HG03095 (cell line): Measurements from ENCODE around the gene LAMA2.

Experiments used
- ATAC-seq: cut with Tn5 transposase; IDR thresholded peaks from one replicate; pipeline ENCODE4 v1.9.1; 2021; ENCODE audit warnings: moderate library complexity; ENCODE audit not compliant: unreplicated experiment

Gene LAMA2

DNA sequence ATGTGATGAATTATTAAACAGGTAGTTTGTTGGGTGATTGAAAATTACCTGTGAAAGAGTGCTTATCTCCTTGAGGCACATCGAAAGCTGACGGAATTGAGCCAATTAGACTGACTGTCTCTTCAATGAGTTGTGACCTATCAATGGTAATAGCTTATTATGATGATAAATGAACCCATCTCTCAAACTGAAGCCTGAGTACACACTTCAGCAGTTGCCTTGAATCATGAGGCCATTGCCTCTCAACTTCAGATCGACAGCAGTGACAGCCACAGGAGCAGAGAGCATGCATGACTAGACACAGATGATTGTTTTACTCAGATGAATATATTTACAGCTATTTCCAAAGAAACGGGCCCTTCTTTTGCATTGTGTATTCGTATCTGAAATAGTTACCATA lies 323.9 kb downstream of the LAMA2 start:
- no peak for ATAC-seq

DNA sequence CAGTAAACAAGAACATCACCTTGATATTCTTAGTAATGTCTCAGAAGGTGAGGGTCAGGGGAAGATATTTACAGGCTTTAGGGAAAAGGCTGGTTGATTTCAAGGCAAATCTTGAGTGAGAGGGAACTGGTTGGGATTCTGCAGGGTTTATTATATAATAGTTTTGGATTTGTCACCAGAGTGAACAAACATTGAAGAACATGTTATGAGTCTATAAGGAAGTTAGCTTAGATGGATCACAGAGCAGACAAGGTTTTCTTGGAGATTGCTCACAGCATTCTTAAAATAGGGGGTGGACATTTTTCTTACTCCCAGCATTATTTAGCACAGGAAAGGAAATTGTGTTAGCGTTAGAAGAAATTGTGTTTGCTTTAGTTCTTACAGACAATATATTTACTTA lies 324.9 kb downstream of the LAMA2 start:
- ATAC-seq = no peak

DNA sequence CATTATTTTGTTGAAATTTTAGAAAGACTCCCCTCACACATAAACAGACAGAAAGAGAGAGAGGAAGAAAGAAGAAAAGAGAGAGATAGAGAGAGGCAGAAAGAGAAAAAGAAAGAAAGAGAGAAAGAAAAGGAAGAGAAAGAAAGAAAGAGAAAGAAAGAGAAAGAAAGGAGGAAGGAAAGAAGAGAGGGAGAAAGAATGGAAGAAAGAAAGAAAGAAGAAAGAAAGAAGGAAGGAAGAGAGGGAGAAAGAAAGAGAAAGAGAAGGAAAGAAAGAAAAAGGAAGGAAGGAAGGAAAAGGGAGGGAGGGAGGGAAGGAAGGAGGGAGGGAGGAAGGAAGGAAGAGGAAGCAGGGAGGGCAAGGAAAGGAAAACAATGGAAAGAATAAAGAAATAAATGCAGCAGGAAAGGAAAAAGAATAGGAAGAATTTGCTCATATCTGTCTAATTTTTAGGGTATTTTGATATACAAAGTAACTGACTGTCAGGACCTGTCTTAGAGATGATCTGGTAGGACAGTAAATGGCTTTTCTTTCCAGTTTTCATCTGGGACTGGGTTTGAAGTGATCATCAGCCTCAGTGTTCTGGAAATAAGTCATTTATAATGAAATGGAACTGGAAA lies 325.6 kb downstream of the LAMA2 start:
- ATAC-seq = no peak

DNA sequence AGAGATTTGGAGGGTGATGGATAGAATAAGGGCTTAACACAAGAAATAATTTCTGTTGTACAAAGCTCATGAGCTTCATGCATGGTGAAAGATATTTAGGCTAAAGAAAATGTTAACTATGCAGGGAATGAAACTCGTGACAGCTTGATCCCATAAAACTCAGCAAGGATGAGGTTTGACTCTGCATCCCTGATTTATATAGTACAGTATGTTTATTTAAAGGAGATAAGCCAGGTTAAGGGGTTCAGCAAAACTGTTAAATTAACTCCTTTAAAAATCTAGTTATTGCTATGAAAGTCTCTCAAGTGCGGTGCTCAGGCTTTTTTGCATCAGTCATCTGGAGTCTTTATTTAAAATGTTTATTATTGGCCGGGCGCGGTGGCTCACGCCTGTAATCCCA lies 326.4 kb downstream of the LAMA2 start:
- no peak for ATAC-seq

DNA sequence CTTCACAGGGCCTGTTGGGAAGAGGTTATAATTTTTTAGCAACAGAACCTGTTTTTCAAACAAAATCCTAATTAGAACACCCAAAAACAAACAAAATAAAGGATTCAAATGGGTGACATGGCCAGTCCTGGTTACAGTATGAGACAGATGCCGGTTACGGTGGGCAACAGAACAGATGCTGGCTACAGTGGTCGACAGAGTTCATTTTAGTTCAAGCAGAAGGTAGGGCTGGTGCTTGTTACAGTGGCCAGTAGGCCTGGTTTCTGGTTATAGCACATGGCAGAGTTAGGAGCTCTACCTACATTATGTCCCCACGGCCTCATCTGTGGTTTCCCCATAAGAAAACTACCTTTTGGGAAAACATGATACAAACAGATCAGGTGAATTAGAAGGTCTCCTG lies 327.7 kb downstream of the LAMA2 start:
- no peak for ATAC-seq

DNA sequence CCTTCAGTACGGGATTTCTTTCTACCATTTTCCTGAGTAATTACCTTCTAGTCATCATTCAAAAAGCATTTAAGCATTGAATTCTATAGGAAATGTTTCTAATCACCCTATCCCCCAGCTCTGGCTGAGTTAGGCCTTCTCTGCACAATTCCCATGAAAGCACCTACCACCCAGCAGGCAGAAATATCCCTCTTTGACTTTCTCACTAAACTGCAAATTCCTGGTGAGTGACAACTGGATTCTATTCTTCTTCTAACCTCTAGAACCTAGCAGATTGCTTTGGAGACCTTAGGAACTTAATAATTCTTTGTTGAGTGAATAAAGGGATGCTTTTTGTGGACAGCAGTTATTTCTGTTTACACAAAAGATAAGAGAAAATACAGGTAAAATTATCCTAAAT lies 328.7 kb downstream of the LAMA2 start:
- no peak for ATAC-seq

DNA sequence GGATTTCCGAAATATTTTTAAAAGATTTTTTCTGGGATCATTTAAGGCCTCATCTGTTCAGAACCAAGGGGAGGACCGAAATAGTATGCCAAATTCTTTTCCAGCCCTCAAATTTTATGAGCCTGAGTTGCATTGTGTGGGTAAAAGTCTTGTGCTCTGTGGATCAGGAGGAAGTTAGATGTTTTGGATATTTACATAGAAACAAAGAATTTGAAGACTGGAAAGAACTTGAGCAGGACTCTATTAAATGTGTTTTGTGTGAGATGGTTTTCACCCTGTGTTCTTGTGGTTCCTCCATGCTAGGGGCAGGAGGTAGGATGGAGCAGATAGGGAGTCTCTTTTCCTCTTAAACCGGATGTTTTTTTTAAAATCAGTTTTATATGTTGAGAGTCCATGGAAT lies 329.1 kb downstream of the LAMA2 start:
- no peak for ATAC-seq

DNA sequence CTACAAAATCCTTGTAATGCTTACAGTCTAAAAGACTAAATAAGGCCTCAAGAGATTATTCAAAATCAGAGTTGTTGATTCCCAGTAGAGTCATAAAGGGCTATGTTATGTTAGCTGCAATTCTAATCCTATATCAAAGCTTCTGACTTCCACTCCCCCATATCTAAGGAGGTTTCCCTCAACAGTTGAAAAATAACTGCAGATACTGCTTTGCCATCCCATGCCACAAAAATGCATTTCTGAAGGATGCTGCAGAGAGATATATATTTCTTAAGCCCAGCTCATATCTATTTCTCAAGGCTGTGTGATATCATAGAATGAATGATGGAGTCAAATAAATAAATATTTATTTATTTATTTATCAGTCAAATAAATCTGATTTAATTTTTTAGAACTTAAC lies 332.3 kb downstream of the LAMA2 start:
- no peak for ATAC-seq

DNA sequence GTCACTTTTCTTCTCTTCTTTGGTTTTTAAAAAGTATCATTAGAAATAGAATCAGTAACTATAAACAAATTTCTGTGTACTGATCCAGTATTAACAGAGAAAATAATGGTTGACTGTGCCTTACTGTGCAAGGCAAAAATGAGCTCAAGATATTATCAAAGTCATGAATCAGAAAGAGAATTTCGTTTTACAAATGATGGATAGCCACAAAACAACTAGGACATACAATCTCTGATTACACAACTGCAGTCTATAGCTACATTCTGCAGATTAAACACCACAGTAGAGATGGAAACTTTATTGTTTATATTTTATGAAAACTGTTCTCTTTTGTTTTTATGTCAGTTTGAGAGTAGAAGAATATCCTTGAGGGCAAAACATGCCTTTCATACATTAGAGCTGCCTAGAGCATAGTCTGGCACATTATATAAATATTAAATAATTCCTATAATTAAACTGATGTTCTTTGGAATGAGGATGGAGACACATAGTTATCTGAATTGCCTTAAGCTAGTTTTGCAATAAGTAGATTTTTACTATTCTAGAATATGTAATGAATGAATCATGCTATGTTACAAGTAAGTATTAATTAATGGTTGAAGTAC lies 333.1 kb downstream of the LAMA2 start:
- no peak for ATAC-seq

DNA sequence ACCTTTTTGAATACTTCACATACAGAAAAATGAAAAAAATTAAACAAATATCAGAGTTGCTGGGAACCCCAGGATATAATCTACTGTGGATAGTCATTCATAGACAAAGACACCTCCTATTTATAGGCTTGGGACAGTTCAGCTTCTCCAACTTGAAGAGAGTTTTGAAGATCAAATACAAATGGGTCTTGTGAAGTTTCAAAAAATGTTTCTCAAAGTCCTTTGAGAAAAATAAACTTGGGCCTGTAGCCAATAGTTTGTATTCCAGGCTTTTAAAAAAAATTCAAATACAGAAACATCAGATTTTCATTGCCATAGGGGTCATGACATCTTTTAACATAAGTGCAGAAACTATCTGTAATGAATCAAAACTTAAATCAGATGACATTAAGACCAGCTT lies 334.8 kb downstream of the LAMA2 start:
- no peak for ATAC-seq

DNA sequence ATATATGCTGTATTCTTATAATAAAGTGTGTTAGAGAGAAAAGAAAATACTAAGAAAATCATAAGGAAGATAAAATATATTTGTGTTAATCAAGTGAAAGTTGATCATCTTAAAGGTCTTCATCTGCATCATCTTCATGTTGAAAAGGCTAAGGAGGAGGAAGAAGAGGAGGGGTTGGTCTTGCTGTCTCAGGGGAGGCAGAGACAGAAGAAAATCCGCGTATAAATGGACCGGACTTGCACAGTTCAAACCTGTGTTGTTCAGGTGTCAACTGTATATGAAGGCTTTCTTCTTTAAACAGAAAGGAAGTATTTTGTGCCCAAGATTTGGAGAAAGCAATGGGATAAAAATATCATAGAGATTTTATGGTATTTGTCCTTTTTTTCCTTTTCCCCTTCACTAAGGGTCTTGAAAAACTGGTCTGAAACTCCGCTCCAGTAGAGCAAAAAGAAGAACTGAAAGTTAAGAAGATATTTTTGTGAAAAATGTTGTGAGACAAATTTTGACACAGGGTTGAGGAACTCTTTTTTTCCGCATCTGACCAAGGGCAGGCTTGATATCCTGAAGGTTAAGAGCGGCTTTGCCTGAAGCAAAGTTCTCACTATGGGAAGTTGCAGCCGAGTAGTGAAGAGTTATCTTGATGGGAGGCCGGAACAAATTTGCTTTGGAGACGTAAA lies 350.7 kb downstream of the LAMA2 start:
- peak; percentile 54 for ATAC-seq

DNA sequence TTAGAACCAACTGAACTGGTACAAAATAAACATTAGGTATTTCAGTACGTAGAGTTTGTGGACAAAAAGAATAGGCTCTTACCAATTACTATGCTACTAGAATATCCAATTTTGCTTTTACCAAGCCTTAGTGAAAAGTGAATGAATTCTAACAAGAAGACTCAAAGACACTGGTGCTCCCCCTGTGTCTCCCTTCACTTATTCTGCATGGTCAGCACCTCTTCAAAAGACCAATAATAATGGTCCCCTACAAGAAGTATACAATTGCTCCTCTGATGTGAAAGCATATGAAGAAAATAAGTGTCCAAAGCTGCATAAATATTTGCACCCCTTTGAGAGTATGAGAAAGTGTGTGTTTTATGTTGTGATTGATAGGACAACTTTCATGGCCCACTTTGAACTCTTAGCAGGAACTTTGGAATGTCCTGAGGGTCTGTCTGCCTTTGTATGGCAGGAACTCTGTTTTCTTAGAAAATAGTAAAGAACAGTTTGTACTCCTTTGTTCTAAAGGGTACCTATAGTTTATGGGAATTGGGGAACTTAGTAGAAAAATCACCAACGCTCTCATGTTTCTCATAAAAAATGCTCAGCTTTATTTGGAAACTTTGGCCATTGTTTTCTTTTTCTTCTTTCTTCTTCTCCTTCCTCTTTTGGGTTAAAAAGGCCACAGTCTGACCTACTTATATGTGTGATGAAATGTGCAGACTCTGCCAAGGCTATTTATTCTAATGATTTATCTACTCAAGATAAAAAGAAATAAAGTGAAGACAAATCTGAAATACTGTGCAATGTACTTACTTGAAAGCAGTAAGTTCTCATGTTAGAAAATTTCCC lies 352.4 kb downstream of the LAMA2 start:
- no peak for ATAC-seq

DNA sequence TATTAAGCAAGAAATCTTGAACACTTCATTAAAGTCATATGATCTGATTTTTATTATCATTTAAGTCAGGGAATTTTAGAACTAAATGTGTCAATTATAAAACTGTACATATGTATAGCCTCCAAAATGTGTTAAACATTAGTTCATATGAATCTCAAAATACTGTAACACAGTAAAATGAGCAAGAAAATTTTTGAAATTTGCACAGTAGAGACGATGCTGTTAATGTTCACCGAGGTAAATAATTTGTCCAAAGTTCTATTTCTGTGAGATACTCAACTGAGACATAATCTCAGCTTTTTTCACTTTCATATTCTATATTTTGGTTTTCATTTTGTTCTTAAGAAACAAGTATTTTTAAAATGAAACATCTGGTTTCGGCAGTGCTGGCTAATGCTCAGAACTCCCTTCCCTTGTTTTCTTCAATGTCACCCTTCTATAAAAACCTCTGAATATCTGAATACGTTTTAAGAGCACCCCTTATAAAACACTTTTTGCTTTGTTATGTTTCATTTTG lies 353.1 kb downstream of the LAMA2 start:
- ATAC-seq = peak; percentile 55

DNA sequence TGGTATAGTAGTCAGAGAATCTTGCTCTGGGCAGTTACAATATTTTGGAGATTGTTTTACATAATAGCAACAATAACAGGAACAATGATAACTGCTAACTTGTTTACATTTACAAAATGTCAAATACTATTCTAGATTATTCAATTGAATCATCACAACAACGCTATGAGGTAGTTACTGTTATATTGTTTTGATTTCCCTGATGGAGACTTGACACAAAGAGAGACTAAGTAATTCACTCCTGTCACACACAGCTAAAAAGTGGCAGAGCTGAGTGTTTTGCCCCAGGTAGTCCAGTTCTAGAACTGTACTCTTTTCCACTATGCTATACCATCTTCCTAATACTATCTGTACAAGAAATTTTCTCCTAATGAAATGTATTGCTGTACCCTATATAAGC lies 356.1 kb downstream of the LAMA2 start:
- ATAC-seq = no peak

DNA sequence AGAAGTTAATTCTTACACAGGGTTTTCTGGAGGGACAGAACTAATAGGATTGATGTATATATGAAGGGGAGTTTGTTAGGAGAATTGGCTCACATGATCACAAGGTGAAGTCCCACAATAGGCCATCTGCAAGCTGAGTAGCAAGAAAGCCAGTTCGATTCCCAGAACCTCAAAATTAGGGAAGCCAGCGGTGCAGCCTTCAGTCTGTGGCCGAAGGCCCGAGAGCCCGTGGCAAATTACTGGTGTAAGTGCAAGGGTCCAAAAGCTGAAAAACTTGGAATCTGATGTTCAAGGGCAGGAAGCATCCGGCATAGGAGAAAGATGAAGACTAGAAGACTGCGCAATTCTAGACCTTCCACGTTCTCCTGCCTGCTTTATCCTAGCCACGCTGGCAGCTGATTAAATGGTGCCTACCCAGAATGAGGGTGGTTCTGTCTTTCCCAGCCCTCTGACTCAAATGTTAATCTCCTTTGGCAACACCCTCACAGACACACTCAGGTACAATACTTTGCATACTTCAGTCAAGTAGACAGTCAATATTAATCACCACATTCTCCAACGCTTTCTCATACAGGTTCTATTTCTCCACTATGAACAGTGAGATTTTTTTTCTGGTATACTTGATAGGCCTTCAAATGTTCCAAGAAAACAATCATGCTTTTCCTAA lies 357.0 kb downstream of the LAMA2 start:
- no peak for ATAC-seq

DNA sequence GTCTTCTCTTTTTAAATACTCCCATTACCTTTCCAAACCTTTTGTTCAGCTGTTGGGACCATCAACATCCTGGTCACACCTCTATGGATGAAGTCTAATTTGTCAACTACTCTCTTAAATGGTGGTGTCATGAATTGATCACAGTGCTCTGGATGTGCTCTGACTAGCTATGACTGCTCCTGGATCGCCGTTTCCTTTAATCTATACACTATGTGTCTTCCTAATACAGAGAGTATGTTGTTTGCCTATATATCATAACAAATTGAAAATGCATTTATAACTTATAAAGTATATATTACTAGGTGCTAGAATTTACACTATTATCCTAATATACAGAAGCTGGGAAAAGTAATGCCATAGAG lies 357.5 kb downstream of the LAMA2 start:
- no peak for ATAC-seq

DNA sequence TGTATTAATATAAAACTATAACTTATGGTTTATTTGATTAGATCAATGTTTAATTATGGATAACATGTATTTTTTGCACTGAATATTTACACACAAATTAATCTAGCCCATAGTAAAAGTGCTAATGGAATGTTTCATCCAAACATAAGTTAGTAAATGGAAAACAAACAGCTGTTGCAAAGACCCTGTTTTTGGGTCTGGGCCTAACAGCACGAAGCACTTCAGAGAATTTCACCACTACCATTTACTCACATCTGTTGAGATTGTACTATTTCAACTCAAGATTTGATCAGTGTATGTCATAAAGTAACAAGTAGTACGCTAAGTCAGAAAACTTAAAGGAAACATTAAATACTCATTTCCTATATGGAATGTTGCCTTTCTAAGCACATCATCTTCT lies 359.6 kb downstream of the LAMA2 start:
- no peak for ATAC-seq

DNA sequence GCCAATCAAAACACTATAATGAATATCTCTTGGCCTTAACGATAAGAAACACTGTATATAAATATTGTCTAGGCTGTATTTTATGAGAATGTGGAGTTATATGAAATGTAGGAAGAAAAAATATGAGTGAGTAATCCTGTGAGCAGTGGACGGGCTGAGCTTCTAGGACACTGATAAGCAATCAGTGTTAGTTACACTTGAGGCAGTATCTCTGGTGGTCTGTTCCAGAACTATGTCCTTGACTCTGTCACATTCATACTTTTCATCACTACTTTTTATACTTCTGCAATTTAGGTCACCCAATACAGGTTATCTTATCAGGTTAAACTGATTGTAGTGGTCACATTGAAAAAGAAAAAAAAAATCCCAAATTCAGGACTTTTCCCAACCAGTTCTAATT lies 360.4 kb downstream of the LAMA2 start:
- ATAC-seq = no peak

DNA sequence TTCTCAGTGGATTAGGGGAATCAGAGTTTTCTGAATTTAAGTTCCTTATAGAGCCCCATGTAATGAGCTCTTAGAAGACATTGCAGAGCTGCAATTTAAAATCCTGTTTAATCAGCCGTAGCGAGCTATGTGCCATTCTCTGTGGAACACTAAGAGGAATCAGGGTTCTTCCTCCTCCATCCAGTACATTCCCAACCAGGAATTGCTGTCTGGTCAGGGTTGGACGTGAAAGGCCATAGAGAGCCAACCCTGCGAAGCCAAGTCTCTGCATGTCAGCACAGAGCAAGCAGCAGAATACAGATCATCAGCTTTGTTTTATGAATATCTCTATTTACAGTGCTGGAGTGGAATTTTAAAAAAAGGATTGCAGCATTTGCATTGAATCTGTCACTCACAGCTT lies 366.0 kb downstream of the LAMA2 start:
- no peak for ATAC-seq

DNA sequence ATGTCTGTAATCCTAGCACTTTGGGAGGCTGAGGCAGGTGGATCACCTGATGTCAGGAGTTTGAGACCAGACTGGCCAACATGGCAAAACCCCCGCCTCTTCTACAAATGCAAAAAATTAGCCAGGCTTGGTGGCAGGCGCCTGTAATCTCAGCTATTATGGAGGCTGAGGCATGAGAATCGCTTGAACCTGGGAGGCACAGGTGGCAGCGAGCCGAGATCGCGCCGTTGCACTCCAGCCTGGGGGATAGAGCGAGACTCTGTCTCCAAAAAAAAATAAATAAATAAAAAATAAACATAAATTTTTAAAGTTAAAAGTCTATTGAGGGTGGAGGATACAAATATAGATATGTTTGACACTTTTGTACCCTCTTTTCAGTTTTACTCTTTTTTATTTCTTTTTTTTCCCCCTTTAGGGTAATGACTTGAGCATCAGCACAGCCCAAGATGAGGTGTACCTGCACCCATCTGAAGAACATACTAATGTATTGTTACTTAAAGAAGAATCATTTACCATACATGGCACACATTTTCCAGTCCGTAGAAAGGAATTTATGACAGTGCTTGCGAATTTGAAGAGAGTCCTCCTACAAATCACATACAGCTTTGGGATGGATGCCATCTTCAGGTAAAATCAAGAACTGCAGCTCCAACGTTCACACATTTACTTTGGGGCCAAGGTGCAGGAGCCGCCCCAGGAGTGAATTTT lies 368.9 kb downstream of the LAMA2 start:
- peak; percentile 85 for ATAC-seq
